ENCODE data around the gene KLF17.
"Not testable (repeated sequence)": the region's sequence is repeated elsewhere in the genome, so short reads cannot be mapped to it uniquely, and the experiment has no call there.

Gene KLF17

DNA sequence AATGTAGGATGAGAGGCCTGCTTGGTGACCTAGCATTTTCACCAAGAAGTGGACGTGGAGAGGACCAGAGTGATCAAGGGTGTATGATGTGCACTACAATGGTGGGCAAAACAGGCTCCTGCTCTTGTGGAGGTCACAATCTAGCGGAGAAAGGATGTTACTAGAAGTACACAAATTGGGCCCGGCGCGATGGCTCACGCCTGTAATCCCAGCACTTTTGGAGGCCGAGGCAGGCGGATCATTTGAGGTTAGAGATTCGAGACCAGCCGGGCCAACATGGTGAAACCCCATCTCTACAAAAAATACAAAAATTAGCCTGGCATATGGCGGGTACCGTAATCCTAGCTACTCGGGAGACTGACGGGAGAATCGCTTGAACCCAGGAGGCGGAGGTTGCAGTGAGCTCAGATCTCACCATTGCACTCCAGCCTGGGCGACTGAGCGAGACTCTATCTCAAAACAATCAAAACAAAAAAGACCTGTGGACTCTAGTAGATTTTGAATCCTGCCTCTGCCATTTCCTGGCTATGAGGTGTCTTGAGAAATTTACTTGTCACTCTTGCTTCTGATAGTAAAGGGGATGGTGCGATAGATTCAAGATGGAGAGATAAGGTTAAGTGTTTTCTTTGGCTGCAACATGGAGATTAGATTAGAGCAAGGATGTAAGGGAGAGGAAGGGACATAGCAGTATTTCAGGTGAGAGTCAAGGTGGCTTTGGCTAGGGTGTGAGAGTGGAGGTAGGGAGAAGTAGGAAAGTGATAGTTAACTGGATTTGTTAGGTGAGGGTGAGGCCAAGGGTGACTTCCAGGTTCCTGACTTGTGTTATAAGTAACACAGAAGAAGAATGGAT, 15.7 kb downstream of the KLF17 start:
- DNase-seq (ENCODE audit: low read depth in 1 of 2, low spot score in 1 of 2): no peak
- Histone ChIP-seq H3K4me3 (replicated peaks; ENCODE audit: insufficient read depth, low read length) (no peak overlapping the region), H3K27me3 (ENCODE audit: insufficient read depth, poor library complexity, severe bottlenecking) (no peaks in the 10 kb centered on the region), H3K27ac (replicated peaks) (no peak overlapping the region)
- TF ChIP-seq SPI1 (IDR thresholded peaks at IDR 0.05; ENCODE audit: borderline replicate concordance, low read depth): no peak
- no peak for TF ChIP-seq POLR2AphosphoS5 (IDR thresholded peaks at IDR 0.05; ENCODE audit: low read depth)
- TF ChIP-seq, protein P1, sequence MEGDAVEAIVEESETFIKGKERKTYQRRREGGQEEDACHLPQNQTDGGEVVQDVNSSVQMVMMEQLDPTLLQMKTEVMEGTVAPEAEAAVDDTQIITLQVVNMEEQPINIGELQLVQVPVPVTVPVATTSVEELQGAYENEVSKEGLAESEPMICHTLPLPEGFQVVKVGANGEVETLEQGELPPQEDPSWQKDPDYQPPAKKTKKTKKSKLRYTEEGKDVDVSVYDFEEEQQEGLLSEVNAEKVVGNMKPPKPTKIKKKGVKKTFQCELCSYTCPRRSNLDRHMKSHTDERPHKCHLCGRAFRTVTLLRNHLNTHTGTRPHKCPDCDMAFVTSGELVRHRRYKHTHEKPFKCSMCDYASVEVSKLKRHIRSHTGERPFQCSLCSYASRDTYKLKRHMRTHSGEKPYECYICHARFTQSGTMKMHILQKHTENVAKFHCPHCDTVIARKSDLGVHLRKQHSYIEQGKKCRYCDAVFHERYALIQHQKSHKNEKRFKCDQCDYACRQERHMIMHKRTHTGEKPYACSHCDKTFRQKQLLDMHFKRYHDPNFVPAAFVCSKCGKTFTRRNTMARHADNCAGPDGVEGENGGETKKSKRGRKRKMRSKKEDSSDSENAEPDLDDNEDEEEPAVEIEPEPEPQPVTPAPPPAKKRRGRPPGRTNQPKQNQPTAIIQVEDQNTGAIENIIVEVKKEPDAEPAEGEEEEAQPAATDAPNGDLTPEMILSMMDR (IDR thresholded peaks at IDR 0.05; ENCODE audit: insufficient read depth, low read length): no peak
- TF ChIP-seq, protein P2, sequence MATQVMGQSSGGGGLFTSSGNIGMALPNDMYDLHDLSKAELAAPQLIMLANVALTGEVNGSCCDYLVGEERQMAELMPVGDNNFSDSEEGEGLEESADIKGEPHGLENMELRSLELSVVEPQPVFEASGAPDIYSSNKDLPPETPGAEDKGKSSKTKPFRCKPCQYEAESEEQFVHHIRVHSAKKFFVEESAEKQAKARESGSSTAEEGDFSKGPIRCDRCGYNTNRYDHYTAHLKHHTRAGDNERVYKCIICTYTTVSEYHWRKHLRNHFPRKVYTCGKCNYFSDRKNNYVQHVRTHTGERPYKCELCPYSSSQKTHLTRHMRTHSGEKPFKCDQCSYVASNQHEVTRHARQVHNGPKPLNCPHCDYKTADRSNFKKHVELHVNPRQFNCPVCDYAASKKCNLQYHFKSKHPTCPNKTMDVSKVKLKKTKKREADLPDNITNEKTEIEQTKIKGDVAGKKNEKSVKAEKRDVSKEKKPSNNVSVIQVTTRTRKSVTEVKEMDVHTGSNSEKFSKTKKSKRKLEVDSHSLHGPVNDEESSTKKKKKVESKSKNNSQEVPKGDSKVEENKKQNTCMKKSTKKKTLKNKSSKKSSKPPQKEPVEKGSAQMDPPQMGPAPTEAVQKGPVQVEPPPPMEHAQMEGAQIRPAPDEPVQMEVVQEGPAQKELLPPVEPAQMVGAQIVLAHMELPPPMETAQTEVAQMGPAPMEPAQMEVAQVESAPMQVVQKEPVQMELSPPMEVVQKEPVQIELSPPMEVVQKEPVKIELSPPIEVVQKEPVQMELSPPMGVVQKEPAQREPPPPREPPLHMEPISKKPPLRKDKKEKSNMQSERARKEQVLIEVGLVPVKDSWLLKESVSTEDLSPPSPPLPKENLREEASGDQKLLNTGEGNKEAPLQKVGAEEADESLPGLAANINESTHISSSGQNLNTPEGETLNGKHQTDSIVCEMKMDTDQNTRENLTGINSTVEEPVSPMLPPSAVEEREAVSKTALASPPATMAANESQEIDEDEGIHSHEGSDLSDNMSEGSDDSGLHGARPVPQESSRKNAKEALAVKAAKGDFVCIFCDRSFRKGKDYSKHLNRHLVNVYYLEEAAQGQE (IDR thresholded peaks at IDR 0.05; ENCODE audit: insufficient replicate concordance, low read depth): no peak
- no peak for TF ChIP-seq GABPA (IDR thresholded peaks at IDR 0.05; ENCODE audit: low read depth)

DNA sequence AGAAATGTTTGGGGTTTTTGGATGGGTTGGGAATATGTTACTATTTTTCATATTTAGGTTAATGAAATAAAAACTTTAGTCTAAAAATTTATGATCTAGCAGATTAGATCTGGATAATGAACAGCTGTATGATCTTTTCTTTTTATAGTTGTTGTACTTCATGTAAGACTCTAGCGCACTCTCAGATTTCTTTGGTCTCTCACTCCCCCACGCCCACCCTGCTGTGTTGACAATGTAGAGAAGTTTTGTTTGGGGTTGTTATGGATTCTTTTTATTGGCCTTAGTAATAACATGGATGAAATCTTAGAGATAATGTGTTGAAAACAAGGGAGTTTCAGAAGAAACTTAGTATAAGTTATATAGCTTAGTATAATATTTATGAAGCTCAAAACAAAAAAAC, 17.3 kb downstream of the KLF17 start:
- Histone ChIP-seq H3K27me3 (ENCODE audit: insufficient read depth, poor library complexity, severe bottlenecking) (no peaks in the 10 kb centered on the region), H3K27ac (replicated peaks) (no peak overlapping the region), H3K4me3 (replicated peaks; ENCODE audit: insufficient read depth, low read length) (no peak overlapping the region)
- TF ChIP-seq GABPA (IDR thresholded peaks at IDR 0.05; ENCODE audit: low read depth) (no peak), SPI1 (IDR thresholded peaks at IDR 0.05; ENCODE audit: borderline replicate concordance, low read depth) (no peak), POLR2AphosphoS5 (IDR thresholded peaks at IDR 0.05; ENCODE audit: low read depth) (no peak)
- TF ChIP-seq, protein P1 (IDR thresholded peaks at IDR 0.05; ENCODE audit: insufficient read depth, low read length): no peak
- TF ChIP-seq, protein P2 (IDR thresholded peaks at IDR 0.05; ENCODE audit: insufficient replicate concordance, low read depth): no peak
- DNase-seq (ENCODE audit: low read depth in 1 of 2, low spot score in 1 of 2): no peak

DNA sequence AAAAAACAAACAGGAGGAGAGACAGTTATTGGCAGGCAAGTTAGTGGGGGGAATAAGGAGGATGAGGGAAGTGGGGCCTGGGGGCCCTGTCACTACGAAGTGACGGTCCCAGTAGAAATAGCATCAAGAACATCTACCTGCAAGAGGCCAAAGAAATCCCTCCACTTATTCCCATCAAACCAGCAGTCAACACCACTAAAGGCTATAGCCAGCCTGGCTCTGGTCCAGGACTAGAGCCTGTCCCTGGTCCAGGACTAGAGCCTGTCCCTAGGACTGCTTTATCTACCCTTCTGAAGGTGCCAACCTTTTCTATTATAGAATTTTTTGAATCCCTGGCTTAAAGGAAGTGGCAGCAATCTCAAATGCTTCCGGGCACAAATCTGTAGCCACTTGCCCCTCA, 19.6 kb downstream of the KLF17 start:
- no peak for TF ChIP-seq GABPA (IDR thresholded peaks at IDR 0.05; ENCODE audit: low read depth)
- TF ChIP-seq, protein P2 (IDR thresholded peaks at IDR 0.05; ENCODE audit: insufficient replicate concordance, low read depth): no peak
- TF ChIP-seq, protein P1 (IDR thresholded peaks at IDR 0.05; ENCODE audit: insufficient read depth, low read length): no peak
- TF ChIP-seq POLR2AphosphoS5 (IDR thresholded peaks at IDR 0.05; ENCODE audit: low read depth): no peak
- TF ChIP-seq SPI1 (IDR thresholded peaks at IDR 0.05; ENCODE audit: borderline replicate concordance, low read depth): no peak
- no peak for DNase-seq (ENCODE audit: low read depth in 1 of 2, low spot score in 1 of 2)

DNA sequence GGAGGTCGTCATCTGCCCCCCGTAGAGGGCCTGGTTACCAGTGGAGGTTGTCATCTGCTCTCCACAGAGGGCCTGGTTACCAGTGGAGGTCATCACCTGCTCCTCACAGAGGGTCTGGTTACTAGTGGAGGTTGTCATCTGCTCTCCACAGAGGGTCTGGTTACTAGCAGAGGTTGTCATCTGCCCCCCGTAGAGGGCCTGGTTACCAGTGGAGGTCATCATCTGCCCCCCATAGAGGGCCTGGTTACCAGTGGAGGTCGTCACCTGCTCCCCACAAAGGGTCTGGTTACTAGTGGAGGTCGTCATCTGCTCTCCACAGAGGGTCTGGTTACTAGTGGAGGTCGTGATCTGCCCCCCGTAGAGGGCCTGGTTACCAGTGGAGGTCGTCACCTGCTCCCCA, 20.9 kb downstream of the KLF17 start:
- H3K27ac ChIP-seq (replicated peaks); H3K27me3 ChIP-seq (ENCODE audit: insufficient read depth, poor library complexity, severe bottlenecking); H3K4me3 ChIP-seq (replicated peaks; ENCODE audit: insufficient read depth, low read length); DNase-seq (ENCODE audit: low read depth in 1 of 2, low spot score in 1 of 2): not testable (repeated sequence)

More for the DNA sequence above, 19.6 kb downstream of the KLF17 start:
- Histone ChIP-seq H3K27me3 (ENCODE audit: insufficient read depth, poor library complexity, severe bottlenecking) (no peaks in the 10 kb centered on the region), H3K27ac (replicated peaks) (no peak overlapping the region), H3K4me3 (replicated peaks; ENCODE audit: insufficient read depth, low read length) (no peak overlapping the region)

Data from HL-60 (cell line).